CD4-positive, alpha-beta T cell treated with Interleukin-6 at 100 ng/mL for 8 hours (primary cell): Measurements from ENCODE around the gene FASTK.

Experiments
- DNase-seq: peaks from one replicate; pipeline ENCODE4 v3.0.0-alpha.2; 2020; ENCODE audit warnings: mixed read lengths, low spot score

The FASTK gene, protein sequence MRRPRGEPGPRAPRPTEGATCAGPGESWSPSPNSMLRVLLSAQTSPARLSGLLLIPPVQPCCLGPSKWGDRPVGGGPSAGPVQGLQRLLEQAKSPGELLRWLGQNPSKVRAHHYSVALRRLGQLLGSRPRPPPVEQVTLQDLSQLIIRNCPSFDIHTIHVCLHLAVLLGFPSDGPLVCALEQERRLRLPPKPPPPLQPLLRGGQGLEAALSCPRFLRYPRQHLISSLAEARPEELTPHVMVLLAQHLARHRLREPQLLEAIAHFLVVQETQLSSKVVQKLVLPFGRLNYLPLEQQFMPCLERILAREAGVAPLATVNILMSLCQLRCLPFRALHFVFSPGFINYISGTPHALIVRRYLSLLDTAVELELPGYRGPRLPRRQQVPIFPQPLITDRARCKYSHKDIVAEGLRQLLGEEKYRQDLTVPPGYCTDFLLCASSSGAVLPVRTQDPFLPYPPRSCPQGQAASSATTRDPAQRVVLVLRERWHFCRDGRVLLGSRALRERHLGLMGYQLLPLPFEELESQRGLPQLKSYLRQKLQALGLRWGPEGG

GRCh38 chr7:151080522-151081169 is at the start of gene FASTK:
Gene FASTK, minus strand, starts transcription at chr7:151080809. Its CDS starts 43 bp downstream, at chr7:151080766.
- peak; percentile 87 for DNase-seq

DNA sequence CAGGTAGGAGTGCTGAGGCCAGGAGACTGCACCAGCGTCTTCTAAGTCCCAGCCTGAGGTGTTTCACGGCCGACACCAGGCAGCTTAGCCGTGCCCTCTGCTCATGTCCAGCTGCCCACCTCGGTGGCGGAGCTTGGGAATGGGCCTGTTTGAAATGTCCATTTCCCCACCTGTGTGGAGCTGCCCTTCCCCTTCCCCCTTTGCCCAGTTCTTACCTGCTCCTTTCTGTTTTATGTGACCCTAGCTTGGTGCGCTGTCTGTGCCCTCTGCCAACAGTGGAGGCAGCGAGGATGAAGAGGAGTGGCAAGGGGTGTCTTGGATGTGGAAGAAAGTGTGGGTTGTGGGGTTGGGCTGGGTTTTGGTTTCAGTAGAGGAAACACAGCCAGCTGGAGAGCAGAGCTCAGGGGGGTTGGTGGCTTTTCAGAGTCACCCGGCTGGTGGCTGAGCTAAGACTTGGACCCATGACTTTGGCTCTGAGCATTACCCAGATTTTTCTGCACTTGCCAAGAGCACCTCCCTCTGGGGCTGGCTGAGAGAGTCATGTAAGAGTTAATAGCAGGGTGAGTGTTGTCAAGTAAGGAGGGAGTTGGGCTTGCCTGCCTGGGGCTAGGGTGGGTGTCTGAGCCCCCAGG is 49.5 kb upstream of the FASTK start:
- DNase-seq: no peak

DNA sequence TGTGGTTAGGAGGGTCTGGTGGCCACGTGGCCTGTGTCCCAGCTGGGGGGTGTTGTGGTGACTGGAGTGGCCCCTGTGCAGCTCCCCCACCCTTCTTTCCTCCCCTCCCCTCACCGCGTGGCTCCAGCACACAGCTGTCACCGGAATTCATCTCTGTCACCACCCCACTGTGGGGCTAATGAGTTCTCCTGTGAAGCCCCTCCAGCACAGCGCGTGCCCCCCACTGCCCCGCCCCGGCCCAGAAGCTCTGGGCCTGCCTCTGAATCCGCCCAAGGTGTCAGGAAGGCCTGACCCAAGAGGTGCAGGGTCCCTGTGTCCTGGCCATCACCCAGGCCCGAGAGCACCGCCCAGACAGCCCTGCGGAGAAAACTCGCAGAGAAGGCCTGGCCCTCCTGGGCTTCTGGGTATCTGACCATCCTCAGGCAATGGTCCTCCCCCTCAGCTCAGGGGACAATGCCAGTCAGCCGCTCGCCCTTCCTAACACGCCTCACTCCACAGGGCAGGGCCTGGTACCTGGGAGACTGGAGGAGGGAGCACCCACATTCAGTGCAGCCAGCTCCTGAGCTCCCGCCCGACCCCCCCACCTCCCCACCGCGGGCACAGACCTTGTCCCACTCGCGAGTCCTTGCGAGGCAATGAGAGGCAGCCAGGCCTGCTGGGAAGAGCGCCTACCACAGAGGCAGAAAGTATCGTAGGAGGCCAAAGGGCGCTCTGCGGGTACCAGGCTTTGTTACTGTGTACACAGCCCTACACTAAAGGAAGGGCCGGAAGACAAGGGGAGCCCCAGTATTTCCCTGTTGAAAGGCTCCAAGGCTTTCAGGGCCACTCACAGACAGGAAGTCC is 48.7 kb upstream of the FASTK start:
- no peak for DNase-seq

GRCh38 chr7:151128716-151129115 is 48.1 kb upstream of the FASTK start:
- DNase-seq: no peak

DNA sequence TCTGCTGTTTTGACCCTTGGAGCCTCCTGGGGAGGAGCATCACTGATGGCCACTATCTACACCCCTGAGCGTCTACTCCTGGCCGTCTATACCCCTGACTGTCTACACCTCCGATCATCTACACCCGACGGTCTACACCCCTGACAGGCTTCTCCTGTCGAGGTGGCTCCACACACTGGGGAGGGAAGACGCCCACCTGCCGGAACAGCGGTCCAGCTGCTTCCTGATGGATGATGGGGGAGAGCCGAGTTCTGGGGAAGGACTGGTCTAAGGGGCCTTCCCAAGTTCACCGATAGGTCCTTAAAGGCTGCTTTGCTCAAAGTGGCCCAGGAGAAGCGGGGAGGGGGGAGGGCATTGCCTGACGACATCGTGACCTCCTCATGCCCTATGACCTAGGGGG is 47.5 kb upstream of the FASTK start:
- no peak for DNase-seq

DNA sequence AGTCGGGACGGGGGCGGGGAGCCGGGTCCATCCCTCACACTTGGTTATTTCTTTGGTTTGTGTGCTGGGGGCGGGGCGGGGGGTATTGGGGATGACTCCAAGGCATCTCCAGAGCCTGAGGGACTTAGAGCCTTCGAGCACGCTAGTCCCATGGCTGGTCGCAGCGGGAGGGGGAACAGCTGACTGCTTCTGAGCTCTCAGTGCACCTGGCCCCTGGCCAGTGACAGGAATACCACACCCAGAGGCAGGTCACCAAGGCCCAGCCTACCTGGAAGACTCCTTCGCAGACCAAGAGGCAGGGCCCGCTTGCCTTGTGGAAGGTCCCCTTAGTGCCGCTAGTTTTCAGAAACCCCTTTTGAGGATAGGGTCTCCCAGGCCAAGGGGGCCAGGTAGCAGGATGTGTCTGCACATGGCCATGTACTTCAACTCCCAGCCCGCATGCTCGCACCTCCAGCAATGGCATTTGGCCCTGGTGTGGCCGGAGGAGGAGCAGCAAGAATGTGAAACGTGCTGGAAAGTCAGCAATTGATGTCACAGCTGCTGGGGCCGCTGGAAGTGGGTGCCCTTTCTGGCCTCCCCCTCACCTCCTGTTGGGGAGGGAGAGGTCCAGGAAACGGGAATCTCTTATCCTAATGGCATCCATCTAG is 46.0 kb upstream of the FASTK start:
- DNase-seq: no peak

GRCh38 chr7:151125846-151126481 is 45.4 kb upstream of the FASTK start:
- no peak for DNase-seq

DNA sequence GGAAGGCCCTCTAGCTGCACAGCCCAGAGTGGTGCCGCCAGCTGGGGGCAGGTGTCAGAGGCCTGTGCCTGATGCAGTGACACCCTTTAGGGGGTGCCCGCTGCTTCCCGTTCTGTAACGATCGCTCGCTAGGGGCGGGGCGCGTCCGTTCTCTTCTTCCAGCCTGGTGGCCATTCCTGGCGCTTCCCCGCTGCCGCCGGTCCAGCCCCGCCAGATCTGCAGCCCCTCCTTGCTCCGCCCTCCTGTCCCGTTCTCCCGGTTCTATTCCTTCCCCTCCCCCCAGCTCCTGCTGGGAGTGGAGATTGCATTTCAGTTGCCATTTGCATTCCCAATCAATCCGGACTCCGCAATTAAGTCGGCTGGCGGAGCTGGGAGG is 44.8 kb upstream of the FASTK start:
- DNase-seq: no peak

GRCh38 chr7:151124899-151125399 is 44.3 kb upstream of the FASTK start:
- DNase-seq: no peak

DNA sequence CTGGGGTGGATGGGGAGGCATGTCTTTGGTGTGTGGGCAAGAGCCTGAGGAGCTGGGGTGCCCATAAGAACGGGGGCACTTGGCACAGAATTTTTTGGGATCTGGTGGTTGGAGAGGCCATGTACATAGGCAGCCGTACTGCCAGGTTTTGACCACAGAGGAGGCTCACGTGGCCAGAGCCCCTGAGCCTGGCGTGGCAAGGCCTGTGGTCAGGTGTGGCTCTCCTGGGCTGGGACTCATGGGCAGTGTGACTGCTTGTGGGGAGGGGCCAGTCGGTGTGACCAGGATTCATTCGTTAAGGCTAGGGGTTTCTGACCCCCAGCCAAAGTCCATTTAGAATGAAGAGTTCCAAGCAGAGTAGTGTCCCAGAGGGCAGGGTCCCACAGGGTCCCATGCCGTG is 43.9 kb upstream of the FASTK start:
- DNase-seq: no peak

DNA sequence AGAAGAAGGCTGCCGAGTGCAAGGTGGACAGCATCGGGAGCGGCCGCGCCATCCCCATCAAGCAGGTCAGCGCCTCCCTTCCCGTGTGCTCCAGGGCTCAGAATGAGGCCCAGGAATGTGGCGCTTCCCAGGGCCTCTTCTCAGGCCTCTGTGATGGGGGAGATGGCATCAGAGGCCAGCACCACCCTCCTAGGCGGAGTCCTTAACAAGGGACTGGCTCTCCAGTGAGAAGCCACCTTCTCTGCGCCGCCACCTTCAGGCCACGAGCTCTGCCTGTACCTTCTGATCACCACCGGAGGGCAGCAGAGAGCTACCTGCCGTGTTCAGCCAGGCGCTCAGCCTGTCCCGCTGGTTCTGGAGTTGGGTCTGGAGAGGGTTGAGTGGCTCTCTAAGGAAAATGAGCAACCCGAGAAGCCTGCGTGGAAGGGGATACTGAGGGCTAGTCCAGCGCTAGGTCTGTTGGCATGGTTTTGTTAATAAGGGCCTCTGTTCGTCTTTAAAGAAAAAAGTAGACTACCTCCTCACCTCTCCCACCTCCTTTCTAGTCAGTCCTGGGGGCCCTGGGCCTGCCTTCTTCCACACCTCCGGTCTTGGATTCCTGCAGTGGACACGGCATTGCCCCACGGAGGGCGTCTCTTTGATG is 43.3 kb upstream of the FASTK start:
- peak; percentile 79 for DNase-seq

DNA sequence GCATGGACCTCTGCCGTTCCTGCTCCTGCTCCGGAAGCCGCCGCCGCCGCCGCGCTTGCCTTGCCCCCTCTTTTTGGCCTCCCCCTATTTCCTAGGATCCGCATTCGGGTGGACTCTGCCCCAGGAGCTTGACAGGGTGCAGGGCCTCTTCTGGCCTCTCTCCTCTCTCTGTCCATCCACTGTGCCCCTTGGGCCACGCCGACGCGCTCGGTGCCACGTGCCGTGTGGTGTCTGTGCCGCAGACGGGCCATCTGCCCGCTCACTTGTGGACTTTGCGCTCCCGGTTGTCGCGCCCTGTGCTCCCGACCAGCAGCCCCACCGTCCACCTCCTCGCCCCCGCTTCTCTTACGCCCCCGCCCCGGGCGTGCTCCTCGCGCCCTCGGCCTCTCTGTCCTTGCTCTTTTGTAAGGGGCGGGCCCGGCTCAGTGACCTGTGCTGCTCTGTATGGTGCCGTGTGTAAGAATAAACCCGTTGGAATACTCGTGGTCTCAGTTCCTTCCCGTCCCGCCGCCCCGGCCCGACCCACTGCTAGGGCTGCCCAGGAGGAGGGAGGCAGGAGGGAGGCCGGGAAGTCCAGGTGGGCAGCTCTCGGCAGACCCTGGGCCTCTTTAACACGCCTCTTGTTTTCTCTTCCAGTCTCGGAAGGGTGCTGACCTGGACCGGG is 42.7 kb upstream of the FASTK start:
- DNase-seq: no peak

DNA sequence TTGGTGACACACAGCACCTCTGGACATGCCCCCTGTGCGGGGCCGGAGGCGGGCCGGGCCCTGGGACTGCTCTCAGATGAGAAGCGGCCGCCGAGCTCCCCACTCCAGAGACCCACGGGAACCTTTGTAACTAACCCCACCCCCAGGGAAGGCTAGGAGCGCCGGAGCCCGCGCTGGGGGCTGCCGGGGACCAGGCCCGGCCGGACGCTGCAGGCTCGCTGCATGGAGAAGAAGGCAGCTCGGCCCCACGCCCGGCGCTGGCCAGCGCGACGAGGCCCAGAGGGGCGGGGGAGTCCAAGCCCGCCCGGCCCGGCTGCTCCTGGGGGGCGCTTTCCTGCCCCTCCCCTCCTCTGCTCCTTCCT is 42.2 kb upstream of the FASTK start:
- DNase-seq: no peak

DNA sequence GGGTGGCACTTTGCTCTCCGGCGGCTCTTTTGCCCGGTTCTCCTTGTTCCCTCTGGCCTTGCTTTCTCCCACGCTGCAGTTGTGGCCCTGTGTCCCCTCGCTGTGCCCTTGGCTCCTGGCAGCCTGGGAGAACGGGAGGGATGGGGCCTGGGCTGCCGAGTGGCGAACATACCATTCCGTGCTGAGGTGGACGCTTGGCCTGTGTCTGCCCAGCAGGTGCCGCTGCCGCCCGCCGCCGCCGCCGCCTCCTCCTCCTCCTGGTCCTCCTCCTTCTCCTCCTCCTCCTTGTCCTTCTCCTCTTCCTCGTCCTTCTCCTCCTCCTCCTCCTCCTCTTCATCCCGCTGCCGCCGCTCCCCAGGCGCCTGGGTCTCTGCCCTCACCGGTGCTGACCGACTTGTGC is 41.7 kb upstream of the FASTK start:
- no peak for DNase-seq

GRCh38 chr7:151121380-151122170 is 41.0 kb upstream of the FASTK start:
- DNase-seq: no peak

DNA sequence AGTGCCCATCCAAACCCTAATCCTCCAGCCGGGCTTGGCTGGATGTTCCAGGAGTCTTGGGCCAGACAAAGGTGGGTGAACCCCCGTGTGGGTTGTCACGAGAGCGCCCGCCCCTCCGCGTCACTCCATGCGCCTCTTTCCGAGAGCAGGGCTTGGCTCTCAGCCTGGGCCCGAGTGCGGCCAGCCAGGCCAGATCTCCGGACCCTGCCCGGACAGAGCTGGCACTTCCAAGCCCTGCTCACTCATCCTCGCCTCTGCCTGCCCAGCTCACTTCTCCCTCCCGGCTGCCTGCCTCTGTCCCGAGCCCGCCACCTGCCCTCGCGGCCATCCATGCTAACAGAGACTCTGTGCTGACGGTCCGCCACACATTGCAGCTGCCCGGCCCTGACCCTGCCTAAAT is 40.3 kb upstream of the FASTK start:
- no peak for DNase-seq

GRCh38 chr7:151119902-151120301 is 39.3 kb upstream of the FASTK start:
- no peak for DNase-seq

DNA sequence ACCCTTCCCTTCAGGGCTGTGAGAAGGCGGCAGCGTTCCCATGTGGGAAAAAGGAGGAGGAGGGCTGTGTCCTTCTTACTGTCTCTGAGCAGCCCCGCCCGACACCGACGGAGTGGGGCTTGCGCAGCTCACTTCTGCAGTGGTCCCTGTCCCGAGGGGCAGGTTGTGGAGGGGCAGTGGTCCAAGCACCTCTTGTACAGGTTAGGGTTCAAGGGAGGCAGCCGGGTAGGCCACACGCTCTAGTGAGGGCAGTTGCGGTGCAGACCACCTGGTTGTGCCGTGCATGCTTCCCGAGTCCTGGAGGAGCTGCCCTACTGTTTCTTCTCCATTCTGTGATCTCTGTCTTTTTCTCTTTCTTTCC is 38.4 kb upstream of the FASTK start:
- no peak for DNase-seq
